Measurements from ENCODE around the gene LGALS7. TPM values are rescaled to one million over a fixed set of nuclear protein-coding genes. Genes with fewer than 3 reads are reported as not detected.

The LGALS7 gene
- total and polyA plus RNA-seq, 2 of the 4 experiments (the other 2 are of a cell fraction) = not detected

DNA sequence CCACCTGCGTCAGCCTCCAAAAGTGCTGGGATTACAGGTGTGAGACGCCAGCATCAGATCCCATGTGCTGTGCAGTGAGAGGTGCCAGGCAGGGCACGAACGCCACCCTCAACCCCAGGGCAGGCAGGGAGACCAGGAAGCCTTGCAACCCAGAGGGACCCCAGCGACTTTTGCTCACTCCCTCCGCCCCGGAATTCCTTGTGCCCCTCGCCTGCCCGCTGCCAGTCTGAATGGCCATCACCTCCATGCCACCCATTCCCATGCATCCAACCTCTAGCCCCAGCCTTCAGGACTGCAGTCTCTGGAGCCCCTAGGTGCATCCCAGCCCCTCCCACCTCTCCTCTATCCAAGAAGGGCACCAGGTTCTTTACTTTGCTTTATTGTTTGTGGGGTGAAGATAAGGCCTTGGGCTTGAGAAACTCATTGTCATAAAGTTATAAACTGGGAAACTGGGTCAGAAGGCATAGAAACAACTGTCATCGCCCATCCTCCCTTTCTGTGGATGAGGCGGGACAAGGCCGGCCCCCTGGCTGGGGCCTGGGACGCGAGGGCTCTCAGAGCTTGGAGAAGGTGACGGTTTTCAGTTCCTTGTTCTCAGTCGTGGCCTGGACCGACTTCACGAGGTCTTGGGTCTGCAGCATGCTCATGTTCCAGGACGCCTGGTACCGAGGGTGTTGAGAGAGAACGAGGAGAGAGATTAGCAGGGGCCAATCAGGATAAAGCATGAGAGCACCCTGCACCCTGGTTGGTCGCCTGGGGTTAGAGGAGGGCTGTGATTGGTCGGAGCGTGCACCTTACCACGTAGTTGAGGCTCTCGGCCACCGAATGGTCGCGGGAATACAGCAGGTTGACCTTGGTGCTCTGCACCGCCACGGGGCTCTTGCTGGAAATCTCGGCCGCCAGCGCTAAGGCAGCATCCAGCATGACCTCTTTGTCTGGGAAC is 42.0 kb upstream of the LGALS7 start:
- Histone ChIP-seq H2BK20ac (ENCODE audit: low read depth, low read length) (no peak overlapping the region), H3K4me1 (ENCODE audit: control insufficient read depth, insufficient read depth, low read length) (no peaks in the 10 kb centered on the region), H2AK5ac (ENCODE audit: low read depth, low read length) (no peak overlapping the region), H3K36me3 (ENCODE audit: control insufficient read depth, insufficient read depth, low read length) (peaks cover 28% of the 10 kb centered on the region), H3K18ac (ENCODE audit: low read depth, low read length) (no peak overlapping the region), H4K5ac (ENCODE audit: low read depth, low read length) (no peak overlapping the region), H3K14ac (replicated peaks; ENCODE audit: low read depth, low read length) (no peak overlapping the region), H3K27ac (ENCODE audit: insufficient read depth, low read length) (no peak overlapping the region), H3K4me2 (ENCODE audit: low read depth, low read length) (no peak overlapping the region), H3K79me1 (ENCODE audit: low read depth in 1 of 2, low read length in 2 of 2) (0 out of 4 replicates have a peak, but pooled peaks cover 0 to 2% of the 10 kb centered on the region in 2 experiments), H2AFZ (replicated peaks; ENCODE audit: low read length, poor library complexity) (no peak overlapping the region), H3K4ac (ENCODE audit: low read depth, low read length) (no peak overlapping the region), H2AK9ac (replicated peaks; ENCODE audit: low read depth, low read length, poor library complexity) (no peak overlapping the region), H4K20me1 (ENCODE audit: insufficient read depth, low read length) (no peaks in the 10 kb centered on the region), H2BK5ac (ENCODE audit: low read depth, low read length, poor library complexity, severe bottlenecking) (no peak overlapping the region), H3K27me3 (ENCODE audit: control insufficient read depth, insufficient read depth, low read length) (no peaks in the 10 kb centered on the region), H2BK15ac (ENCODE audit: low read depth, low read length) (no peak overlapping the region), H3K9ac (ENCODE audit: low read depth, low read length) (no peak overlapping the region), H3K23ac (ENCODE audit: low read depth, low read length) (no peak overlapping the region), H3K56ac (ENCODE audit: extremely low read depth, insufficient read depth, low read length) (no peak overlapping the region), H3K4me3 (ENCODE audit: insufficient read depth, low read depth, low read length) (no peak overlapping the region), H2BK120ac (ENCODE audit: low read depth, low read length) (no peak overlapping the region), H3K9me3 (ENCODE audit: control insufficient read depth, insufficient read depth, low read length) (no peaks in the 10 kb centered on the region), H3K9me1 (ENCODE audit: insufficient read depth, low read length) (0 out of 2 replicates have a peak, but pooled peaks cover 10% of the 10 kb centered on the region), H4K8ac (ENCODE audit: low read depth in 2 of 2, low read length in 2 of 2) (no peak overlapping the region), H4K91ac (ENCODE audit: insufficient read depth, low read depth, low read length) (no peak overlapping the region)
- ChIA-PET POLR2A (ENCODE audit: unreplicated experiment) (no interaction called here), CTCF (no interaction called here)
- intact Hi-C loops (cut with micrococcal nuclease) (no loop called here), in situ Hi-C loops (cut with MboI; ENCODE audit: low sequenced_read_pairs) (no loop called here), dilution Hi-C loops (cut with HindIII; ENCODE audit: low sequenced_read_pairs, unreplicated experiment) (no loop called here)
- WGBS, 2 experiments (ENCODE audit: extremely low coverage in 2 of 2, insufficient read length in 1 of 2) = 94% methylated on average over 12 of the region's 34 CpGs; no CpG with 5 or more reads in 1 of the 2 experiments
- TSS peak; percentile 86 for BruUV-seq (replicated peaks)
- TF ChIP-seq, protein P1, sequence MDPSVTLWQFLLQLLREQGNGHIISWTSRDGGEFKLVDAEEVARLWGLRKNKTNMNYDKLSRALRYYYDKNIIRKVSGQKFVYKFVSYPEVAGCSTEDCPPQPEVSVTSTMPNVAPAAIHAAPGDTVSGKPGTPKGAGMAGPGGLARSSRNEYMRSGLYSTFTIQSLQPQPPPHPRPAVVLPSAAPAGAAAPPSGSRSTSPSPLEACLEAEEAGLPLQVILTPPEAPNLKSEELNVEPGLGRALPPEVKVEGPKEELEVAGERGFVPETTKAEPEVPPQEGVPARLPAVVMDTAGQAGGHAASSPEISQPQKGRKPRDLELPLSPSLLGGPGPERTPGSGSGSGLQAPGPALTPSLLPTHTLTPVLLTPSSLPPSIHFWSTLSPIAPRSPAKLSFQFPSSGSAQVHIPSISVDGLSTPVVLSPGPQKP (IDR thresholded peaks at IDR 0.05; ENCODE audit: borderline replicate concordance, low read depth, low read length) = no peak
- TF ChIP-seq NFE2L2 (IDR thresholded peaks at IDR 0.05; ENCODE audit: low read depth, low read length) (no peak), FOS (IDR thresholded peaks at IDR 0.05; ENCODE audit: low read depth, low read length) (no peak), CTCF (conservative IDR thresholded peaks at IDR 0.05; ENCODE audit: low read depth, low read length) (no peak), RFX5 (IDR thresholded peaks at IDR 0.05; ENCODE audit: low read depth, low read length) (no peak), SMC3 (IDR thresholded peaks at IDR 0.05; ENCODE audit: low read depth, low read length) (no peak), POLR2A (IDR thresholded peaks at IDR 0.05; ENCODE audit: low read depth, low read length) (no peak), CEBPB (IDR thresholded peaks at IDR 0.05; ENCODE audit: low read depth, low read length) (no peak), MAZ (IDR thresholded peaks at IDR 0.05; ENCODE audit: borderline replicate concordance, low read depth, low read length) (no peak), RAD21 (IDR thresholded peaks at IDR 0.05; ENCODE audit: low read length) (no peak), MXI1 (IDR thresholded peaks at IDR 0.05; ENCODE audit: borderline replicate concordance, low read depth, low read length) (no peak), RCOR1 (IDR thresholded peaks at IDR 0.05; ENCODE audit: insufficient replicate concordance, low read length) (no peak), CHD1 (IDR thresholded peaks at IDR 0.05; ENCODE audit: low read depth, low read length) (no peak)
- ATAC-seq (ENCODE audit: low read depth) (no peak), DNase-seq (no peak)
